Stimulated activated CD8-positive, alpha-beta memory T cell treated with anti-CD3 and anti-CD28 coated beads, Interleukin-12 subunit alpha, Interleukin-12 subunit beta, amount 100 ng/mL, for 4 hours (primary cell): ENCODE data around the gene GNG7.
"Not testable (repeated sequence)": the region's sequence is repeated elsewhere in the genome, so short reads cannot be mapped to it uniquely, and the experiment has no call there.

Experiments used
- DNase-seq: peaks from one replicate; pipeline ENCODE4 v3.0.0-alpha.2; 2020; ENCODE audit warnings: low read depth

The GNG7 gene

DNA sequence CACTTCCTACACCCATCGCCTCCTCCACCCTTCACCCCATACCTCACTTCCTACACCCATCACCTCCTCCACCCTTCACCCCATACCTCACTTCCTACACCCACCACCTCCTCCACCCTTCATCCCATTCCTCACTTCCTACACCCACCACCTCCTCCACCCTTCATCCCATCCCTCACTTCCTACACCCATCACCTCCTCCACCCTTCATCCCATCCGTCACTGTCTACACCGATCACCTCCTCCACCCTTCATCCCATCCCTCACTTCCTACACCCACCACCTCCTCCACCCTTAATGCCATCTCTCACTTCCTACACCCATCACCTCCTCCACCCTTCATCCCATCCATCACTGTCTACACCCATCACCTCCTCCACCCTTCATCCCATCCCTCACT, 10.7 kb upstream of the GNG7 start:
- DNase-seq, result not testable (repeated sequence)

DNA sequence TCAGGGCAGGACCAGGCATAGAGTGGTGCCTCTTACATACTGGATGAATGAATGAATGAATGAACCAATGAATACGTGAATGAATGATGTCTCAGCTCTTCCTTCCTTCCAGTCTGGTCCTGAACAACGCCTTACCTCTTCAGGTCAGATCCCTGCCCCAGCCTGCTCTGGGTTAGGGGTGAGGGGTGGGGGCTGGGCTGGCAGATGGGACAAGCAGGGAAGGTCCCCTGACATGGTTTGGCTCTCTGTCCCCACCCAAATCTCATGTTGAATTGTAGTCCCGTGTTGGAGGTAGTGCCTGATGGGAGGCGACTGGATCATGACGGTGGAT, 9.3 kb upstream of the GNG7 start:
- no peak for DNase-seq

DNA sequence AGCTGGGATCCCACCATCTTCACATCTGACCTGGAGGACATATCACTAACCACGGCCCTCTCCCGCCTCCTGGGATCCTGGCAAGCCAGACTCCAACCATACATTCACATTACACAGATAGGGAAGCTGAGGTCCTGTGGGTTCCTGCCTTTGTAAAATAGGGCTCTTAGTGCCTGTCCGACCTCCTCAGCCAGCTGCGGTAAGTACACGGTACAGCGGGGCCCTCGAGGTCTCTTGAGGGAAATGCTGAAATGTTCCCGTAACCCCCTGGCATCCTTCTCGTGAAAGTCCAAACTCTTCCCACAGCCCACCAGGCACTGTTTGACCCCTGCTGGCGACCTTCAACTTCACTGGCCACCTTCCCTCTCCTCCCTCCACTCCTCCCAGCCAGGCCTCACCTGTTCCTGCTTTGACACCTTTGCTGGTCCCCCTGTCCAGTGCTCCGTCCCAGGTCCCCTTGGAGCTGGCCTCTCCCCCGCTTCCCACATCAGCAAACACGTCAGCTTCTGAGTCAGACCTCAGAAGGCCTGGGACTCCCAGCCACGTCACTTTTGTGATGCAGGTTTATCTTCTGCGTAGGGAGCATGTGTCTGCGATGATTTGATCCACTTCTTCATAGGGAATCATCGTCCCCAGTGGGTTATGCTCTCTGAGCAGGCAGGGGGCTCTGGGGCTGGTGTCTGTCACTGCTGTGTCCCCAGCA, 8.8 kb upstream of the GNG7 start:
- no peak for DNase-seq

DNA sequence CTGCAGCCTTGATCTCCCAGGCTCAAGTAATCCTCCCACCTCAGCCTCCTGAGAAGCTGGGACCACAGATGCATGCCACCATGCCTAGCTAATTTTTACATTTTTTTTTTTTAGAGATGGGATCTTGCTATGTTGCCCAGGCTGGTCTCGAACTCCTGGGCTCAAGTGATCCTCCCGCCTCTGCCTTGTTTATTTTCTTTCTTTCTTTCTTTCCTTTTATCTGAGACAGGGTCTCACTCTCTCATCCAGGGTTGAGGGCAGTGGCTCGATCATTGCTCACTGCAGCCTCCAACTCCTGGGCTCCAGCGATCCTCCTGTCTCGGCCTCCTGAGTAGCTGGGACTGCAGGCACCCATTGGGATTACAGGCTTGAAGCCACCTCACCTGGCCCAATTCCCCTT, 3.8 kb upstream of the GNG7 start:
- DNase-seq, result no peak

DNA sequence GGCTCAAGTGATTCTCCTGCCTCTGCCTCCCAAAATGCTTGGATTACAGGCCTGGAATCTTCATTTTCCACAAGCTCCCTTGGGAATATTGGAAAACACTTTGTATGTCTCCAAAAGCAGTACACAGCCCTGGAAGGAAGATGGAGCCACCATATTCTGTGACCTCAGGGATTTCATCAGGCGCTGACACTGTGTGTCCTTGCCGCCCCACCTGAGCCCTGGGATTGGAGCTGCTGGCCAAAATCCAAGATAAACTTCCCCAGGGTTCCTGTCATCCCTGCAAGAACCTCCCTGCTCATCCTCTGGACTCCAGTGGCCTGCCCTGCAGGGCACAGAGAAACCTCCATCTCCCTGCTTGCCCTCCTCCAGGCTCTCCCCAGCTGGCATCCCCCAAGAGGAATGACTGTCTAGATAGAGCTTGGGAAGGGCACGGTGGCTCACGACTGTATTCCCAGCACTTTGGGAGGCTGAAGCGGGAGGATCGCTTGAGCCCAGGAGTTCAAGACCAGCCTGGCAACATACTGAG, 1.3 kb upstream of the GNG7 start:
- no peak for DNase-seq

DNA sequence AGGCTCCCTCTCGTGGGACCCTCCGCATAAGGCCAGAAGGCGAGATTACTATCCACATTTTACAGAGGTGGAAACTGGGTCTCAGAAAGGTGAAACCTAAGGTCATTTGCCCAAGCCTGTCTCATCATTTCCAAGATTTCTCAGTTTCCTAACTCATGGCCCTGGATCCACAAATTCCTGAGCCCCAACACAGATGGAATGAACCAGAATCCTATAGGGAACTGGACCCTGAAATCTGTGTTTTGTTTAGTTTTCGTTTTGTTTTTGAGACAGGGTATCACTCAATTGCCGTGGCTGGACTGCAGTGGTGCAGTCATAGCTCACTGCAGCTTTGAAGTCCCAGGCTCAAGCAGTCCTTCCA, 563 bp upstream of the GNG7 start:
- no peak for DNase-seq

DNA sequence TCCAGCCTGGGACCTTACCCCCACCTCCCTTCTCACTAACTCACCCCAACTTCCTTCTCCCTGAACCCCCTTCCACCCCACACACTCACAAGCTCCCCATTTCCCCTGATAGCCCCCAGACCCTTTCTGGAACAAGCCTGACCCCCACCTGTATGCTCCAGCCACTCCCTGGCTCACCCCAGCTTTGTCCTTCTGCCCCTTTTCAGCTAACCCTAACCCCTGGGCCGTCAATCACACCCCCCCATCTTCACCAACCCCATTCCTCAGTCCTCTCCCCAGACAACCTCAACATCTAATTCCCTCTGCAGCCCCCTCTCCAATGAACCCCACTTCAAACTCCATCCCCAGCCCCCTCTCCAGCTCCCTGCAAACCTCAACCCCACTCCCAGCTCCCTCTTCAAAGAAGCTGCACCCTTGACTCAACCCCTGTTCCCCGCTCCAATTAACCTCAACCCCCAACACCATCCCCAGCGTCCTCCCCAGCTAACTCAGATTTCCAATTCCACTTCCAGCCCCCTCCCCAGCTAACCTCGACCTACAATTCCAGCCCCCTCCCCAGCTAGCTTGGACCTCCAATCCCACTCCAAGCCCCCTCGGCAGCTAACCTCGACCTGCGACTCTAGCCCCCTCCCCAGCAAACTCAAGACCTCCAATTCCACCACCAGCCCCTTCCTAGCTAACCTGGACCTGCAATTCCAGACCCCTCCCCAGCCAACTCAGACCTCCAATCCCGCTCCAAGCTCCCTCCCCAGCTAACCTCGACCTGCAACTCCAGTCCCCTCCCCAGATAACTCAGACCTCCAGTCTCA, 929 bp downstream of the GNG7 start:
- DNase-seq, result no peak

DNA sequence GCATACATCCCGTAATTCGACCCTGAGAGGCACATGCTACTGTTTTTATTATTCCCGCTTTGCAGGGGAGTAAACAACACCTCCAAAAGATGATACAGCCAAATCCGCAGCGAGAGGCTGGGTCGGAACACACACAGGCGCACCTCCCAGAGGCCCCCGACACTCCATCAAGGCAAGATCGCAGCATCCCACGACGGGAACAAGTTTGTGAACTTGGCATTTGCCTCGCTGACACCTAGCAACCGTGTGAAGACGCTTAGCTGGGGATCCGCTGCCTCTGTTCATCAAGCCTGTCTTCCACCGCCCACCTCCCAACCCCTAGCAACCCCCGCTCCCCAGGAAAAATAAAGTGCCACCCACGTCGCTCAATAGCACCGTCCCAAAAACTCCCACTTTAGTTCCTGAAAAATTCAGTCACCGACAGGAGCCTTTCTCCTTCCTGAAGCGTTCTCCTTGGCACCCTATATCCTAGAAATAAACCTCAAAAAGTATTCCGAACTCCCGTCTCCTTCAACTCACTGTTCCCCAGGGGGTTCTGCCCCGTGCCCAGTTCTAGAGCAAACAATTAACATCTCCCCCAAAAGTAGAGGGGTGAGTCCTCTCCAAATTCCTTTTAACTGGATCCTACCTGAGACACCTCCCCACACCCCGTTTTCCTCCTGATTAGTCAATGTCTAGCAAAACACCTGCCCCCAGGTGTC, 1.7 kb downstream of the GNG7 start:
- no peak for DNase-seq

DNA sequence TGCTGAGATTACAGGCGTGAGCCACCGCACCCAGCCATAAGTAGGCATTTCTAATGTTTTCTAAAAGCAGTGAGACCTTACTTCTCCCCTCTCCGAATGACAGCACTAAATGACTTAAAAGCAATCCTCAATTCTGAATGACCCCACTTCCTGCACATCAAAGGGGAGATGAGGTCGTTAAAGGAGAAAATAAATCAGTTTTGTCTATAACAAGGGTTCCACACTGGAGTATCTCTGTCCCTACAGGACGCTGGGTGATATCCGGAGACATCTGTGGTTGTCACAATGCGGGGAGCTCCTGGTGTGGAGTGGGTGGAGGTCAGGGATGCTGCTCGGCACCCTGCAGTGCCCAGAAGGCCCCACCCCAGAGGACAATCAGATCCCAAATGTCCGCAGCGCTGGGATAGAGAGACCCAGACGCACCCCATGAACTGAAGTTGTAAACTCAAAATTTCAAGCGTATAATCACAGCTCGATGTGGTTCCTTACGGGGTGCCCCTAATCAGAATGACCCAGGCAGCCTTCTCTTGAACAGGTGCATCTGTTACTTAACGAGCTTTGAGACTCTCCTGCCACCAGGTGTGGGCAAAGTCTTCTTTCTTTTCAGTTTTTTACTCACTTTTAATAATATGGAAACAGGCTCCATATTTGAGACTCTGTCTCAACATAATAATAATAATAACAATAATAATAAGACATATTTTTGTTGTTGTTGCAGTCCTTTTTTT, 2.9 kb downstream of the GNG7 start:
- no peak for DNase-seq

DNA sequence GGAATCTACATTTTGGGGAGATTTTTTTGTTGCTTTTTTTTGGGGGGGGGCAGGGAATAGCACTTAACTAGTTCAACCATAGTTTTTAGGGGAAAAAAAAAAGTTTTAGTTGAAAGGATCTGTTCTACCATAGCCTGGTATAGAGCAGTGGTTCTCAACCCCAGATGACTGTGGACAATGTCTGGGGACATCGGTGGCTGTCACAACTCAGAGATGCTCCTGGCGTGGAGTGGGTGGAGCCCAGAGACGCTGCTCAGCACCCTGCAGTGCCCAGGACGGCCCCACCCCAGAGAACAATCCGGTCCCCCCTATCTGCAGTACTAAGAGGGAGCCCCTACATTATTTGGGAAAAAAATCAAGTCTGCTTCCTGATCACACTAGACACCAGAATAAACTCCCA, 8.3 kb downstream of the GNG7 start:
- no peak for DNase-seq

DNA sequence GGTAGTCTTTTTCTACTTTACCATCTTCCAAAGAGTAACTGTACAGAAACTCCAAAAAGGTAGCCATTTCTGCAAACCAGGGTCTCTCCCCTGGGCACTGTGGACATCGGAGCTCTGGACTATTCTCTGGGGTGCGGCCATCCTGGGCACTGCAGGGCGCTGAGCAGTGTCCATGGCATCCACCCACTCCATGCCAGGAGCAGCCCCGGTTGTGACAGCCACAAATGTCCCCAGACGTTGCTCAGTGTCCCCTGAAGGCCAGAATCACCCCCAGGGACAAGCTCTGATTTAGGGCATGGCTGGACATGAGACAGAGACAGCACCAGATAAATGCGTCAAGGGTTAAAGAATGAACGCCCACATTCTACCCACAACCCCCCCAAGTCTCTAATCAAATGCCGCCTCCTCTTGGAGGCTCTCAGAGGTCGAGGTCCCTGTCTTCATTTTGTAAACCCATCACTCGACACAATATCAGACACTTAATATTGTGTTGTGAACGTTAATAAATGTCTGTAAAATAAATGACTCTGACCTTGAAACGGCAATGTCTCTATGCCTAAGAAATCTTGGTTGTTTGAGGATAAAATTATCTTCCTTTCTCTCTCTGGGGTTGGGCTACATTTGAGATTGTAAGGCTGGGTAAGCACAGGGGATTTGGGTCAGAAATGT, 8.9 kb downstream of the GNG7 start:
- DNase-seq, result no peak

DNA sequence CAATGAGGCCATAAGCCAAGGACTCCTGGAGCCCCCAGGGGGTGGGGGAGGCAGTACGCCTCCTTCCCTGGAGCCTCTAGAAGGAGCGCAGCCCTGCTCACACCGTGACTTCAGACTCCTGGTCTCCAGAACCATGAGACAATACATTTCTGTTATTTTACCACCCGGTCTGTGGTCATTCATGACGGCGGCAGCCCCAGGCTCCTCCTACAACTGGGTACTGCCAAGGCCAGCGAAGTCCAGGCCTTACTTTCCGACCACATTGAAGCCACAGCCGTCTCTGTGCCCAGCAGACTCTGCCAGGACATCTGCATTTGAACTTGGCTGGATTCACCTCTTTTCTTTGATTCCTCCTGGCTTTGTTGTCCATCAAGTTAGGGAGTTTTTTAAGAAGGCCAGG, 10.5 kb downstream of the GNG7 start:
- no peak for DNase-seq

DNA sequence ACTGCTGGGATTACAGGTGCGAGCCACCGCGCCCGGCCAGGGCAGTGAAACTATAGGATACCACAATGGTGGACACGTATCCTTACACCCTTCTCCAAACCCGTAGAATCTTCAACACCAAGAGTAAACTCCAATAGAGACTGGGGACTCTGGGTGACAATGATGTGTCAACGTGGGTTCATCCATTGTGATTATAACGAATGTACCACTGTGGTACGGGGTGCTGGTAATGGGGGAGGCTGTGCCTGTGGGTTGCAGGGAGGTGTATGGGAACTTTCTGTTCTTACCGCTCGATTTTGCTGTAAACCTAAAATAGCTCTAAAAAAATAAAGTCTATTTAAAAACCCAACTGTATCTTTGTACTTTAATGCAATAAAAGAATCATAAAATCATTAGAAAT, 11.6 kb downstream of the GNG7 start:
- no peak for DNase-seq

DNA sequence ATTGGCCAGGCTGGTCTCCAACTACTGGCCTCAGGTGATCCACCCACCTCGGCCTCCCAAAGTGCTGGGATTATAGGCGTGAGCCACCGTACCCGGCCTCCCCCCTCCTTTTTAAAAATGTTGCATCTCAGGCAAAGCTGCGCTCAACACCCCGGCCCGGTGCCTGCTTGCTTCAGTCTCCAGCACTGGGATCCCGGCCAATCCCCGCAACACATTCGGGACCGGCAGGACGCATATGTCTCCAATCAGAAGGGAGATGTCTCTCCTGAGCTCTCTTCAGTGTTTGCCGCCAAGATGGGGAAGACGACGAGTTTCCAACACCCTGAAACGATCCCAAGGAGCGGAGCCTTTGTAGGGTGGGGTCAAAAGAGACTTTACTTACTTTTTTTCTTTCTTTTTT, 16.1 kb downstream of the GNG7 start:
- no peak for DNase-seq

DNA sequence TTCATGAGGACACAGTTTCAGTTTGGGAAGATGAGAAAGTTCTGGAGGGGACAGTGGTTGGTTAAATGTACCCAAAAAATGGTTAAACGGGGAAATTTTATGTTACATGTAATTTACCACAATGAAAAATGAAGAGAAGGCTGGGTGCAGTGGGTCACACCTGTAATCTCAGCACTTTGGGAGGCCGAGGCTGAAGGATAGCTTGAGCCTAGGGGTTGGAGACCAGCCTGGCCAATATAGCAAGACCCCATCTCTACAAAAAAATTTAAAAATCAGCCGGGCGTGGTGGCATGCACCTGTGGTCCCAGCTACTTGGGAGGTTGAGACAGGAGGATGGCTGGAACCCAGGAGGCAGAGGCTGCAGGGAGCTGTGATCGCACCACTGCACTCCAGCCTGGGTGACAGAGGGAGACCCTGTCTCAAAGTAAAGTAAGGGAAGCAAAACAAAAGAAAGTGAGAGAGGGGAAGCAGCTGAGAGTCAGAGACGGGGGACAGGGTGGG, 17.2 kb downstream of the GNG7 start:
- DNase-seq, result no peak

DNA sequence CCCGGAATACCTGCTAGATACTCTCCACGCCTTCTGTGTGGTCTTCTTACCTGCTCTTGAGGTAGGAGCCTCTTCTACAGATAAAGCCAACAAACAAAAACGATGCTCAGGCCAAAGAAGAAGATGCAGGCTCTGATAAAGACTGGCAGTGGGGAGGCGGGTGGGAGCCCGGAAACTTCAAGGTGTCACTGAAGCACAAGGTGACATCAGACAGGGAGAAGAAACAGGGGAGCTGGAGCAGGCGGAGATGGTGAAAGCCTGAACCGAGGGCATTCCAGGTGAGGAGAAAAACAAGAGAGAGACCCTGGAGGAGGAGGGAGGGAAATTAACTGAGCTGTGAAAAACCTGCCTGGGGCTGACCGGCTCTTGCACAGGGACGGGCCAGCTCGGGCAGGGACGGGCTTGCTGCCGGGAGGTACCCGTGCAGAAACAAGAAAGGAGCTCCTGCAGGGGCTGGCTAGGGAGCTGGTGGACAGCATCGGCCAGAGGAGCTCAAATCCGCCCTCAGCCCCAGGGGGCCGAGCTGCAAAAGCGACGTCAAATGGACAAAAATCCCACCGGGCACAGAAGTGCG, 19.0 kb downstream of the GNG7 start:
- DNase-seq, result no peak

DNA sequence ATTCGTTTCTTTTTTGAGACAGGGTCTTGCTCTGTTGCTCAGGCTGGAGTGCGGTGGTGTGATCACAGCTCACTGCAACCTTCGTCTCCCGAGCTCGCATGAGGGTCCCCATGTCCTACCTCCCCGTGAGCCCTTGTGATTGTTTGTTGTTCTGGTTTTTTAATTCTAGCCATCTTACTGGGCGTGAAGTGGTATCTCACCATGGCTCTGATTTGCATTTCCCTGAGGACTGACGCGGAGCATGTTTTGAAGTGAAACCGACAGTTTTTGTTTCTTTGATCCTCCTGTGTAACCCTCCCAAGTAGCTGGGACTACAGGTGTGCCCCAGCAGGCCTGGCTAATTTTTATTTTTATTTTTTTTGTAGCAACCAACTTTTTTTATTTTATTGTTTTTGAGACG, 21.7 kb downstream of the GNG7 start:
- DNase-seq, result no peak

DNA sequence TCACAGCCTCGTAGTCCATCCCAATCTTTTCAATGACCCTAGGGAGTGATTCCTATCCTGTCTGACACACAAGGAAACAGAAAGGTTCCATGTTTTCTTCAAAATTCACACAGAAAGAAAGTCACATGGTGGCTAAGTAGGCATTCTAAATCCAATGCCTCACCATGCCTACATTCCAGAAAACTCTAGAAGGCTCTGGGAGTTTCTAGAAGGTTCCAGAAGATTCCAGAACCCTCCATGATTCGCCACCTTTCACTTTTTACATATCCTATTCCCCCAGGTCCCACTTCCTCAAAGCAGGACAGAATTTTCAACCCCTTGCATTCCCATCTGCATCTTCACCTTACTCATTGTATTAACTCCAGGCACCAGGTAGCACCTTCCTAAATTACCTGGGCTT, 23.1 kb downstream of the GNG7 start:
- DNase-seq, result no peak

DNA sequence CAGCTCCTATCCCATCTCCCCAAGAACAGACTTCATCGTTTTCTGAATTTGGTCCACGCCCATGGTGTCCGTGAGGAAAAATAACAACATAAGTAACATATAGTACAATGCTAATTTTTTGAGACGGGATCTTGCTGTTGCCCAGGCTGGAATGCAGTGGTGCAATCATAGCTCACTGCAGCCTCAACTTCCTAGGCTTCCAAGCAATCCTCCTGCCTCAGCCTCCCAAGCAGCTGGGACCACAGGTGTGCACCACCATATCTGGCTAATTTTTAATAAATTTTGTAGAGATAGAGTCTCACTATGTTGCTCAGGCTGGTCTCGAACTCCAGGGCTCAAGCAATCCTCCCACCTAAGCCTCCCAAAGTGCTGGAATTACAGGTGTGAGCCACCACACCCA, 23.5 kb downstream of the GNG7 start:
- DNase-seq, result not testable (repeated sequence)

DNA sequence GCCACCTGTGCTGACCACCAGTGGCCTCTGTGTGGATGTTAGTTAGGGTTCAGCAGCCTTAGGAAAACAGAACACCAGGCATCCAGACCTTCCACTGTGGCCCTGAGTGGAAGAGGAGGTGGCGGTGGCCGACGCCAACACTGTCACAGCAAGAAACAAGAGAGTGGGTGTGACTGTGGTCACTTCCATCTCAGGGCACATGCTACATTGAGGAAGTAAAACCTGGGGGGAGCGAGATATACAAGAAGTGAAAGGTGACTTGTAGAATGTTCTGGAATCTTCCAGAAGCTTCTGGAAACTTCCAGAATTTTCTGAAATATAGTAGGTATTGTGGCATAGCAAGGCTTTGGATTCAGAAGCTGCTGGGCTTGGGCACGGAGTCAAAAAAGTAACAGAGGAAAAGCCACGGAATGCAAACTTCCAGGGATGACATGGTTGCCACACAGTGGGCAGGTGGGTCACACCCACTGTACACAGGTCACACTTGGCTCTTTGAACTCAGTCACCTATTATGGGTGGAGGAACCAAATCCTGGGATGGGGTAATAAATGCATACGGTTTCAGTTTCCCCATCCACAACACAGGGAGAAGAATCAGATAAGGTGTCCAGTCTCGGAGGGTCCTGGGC, 24.3 kb downstream of the GNG7 start:
- no peak for DNase-seq

DNA sequence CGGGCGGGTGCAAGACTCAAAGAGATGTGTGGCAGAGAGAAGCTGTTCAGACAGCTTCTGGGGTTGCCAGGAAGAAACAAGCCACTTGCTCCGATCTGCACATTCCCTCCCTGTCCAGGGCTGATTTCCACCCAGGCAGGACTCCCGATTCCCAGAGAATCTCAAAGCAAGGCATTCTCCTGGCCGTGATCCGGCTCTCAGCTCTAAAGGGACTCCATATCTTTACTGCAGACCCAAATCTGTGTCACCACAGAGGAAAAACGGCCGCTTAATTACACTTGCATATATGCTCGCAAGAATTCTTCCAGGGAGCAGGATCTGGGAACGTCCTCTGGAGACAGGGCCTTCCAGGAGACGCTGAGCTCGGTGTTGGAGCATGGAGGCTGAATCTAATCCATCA, 25.7 kb downstream of the GNG7 start:
- DNase-seq, result no peak
